Fibroblast of skin of left quadriceps (primary cell): ENCODE measurements around the gene SLC1A2.

ENCODE experiments used
- DNase-seq, 2 experiments: peaks; one replicate each; pipeline ENCODE4 v3.0.0-alpha.2; 2013; ENCODE audit warnings: low read depth in 2 of 2

SLC1A2 gene

DNA sequence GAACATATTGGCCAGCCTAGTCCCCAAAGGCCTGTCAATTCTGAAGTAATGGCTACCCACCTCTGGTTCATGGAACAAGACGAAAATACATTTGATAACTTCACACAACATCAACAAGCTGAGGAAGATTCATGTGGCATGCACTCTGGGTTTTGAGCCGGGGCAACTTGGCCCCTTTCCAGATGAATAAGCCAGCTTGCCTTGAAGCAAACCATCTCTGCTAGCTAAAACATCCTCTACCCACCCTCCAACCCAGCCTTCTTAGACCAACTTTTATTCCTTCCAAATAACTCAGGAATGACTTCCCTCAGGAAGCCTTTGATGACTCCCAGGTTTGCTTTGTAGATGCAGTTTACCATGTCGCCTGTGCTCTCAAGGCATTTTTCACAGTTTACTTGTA lies 94.4 kb downstream of the SLC1A2 start:
- DNase-seq = no peak

DNA sequence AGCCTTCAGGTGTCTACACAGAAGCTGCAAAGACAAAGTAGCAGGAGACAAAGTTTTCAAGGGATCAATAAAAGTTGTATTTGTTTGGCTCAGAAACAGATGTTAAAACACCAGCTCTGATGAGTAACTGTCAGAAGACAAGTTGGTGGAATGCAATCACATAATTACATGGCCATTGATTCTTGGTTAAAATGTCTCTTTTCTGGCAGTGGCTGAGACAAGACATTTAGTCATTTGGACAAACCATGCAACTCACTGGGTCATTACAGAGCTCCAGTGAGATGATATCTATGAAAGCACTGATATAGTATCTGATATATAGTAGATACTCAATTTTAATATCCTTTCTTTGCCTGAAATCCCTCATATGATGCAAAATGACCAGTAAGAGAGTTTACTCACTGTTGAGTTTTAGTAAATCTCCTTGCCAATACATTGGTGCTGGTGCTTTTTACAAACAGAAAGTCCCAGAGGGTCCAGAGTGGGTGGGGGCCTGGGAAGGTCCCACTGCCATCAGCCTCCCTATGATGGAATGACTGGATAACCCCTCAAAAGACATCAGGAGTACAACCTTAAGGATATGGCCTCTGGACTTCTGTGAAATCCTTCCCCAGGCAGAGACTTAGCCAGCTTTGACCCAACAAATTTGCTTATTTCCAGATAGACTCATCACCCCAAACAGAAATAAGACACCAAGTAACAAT lies 95.0 kb downstream of the SLC1A2 start:
- no peak for DNase-seq

DNA sequence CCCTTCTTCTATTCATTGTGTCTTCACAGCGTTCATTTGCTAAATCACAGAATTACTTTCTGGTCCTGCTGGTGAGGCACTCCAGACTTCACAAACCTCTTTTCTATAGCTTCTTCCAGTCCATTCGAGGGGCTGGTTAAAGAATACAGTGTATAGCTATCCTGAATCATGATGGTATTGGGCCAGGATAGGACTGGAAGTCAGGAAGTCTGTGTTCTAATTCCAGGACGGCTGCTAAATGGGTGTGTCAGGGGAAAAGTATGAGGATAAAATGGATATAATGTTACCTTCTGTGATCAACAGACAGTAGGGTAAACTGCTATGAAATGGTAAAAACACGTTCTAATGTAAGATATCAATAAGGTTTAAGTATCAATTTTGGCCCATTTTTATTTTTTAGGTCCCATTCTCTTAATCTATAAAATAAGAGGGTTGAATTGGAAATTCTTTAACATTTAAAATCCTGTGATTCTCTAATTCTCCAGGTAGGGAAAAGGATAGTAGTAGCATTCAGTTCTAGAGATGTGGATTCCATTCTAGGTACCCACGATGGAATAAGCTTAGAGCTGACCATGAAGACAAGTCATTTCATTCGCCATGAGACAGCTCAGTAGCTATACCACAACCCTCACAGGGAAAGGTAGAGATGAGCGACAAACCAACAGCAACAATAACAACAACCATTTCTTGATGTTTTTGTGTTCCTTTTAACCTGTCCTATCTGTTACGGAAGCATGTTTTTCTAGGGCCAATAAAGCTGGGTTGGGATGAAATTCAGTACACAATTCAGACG lies 96.1 kb downstream of the SLC1A2 start:
- no peak for DNase-seq

DNA sequence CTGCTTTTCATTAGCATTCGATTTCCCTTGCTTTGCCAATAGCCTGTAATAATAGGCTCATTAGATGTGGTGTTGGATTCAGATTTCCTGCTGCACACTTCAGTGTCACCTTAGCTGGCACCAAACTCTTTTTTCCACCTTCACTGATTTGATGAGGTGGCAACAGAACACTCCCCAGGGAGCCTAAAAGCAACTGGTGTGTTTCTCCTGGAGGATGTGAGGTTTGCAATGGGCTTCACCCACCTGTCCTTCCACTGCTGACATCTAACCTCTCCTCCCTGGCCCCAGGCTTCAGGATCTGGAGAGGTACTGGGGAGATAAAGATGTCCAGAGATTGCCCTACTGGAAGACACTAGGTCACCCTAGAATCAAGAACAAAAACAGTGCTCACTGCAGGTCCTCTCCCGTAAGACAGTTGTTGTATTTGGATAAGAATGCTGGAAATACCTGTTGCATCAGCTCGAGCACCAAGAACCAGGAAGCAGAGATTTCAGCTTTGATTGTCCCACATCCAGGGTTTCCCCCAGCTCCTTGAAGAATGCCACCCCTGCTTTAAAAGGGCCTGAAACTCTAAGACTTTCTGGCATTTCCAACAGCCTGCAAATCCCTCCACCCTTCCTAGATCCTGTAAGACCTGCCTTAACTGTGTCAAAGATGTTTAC lies 96.9 kb downstream of the SLC1A2 start:
- no peak for DNase-seq

DNA sequence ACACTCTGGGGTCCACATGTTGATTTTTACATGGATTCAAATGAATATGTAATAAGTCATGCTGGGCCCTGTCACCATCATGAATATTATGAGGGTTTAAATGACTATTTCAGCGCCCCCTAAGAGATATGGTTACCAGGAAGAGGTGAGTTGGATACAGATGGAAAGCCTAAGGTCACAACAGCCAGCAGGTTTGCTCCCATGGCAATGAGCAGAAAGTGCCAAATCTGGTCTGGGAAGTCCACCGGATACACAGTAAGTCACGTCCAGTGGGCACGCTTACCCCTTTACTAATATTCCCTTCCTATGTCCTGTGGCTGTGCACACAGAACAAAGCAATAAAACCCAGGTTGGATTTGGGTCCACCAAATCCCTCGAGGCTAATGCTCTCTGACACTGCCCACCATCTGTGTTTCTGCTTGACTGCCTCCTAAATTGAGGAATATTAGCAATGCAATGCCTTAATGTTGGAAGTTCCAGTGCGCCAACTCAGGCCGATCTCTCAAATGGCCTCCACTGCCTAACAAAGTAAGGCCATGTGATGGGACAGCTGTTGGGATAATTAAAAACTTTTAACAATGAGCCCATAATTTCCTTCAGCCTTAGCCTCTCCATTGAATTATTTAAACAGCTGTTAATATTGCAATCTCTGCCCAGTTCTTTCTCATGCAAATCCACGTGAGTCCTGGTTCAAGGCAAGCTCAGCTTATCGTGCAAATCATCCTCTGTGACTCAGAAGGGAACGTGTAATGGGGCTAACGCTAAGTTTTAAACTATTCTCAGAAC lies 97.6 kb downstream of the SLC1A2 start:
- peak; percentile 93 to 95 for DNase-seq

DNA sequence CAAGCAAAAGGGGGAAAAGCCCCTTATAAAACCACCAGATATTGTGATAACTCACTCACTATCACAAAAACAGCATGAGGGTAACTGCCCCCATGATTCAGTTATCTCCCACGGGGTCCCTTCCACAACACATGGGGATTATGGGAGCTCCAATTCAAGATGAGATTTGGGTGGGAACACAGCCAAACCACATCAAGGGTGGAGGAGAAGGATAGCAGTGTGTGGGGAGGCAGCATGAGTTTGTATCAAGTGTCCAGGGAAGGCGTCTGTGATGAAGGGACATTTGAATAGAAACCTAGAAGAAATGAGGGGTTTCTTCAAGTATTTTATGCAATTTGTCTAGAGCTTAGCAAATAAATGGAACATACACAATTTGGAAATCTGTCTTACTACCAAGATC lies 98.2 kb downstream of the SLC1A2 start:
- DNase-seq = no peak

DNA sequence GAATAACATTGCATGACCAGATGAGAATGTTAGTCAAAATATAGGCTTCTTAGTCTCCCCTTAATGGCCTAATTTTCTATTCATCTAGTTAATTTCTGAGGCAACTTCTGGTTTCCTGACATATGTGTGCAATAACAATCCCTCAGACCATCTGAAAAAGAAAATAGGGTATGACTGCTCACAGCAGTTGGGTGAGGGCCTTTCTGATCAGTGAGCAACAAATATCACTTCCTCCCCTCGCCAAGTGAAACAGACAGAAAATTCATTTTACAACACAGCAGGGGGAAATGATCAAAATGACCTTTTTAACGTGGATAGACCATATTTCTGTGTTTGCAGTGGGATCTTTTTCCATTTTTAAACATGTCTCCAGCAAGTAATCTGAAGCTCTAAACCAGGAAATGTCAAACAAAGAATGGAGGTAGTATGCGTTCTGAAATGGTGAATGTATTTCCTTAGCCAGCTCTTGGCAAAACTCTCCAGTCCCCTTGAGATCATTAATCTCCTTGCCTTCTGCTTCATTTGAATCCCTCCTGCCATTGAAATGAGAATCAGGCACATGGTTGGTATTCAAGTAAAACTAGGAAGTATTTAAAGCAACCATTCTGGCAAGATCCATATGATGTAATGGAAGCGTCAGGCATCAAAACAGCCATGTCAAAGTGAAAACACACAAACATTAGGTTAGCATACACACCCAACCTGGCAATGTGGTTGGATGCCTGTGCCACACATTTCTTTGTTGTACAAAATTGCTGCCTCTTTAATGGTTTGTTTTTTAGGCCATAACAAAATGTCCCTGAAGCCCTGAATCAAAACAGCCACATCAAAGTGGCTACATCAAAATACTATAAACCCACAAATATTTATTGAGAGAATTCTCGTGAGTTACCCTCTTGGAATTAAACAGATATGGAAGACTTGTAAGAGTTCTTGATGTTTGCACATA lies 100.1 kb downstream of the SLC1A2 start:
- DNase-seq = no peak

DNA sequence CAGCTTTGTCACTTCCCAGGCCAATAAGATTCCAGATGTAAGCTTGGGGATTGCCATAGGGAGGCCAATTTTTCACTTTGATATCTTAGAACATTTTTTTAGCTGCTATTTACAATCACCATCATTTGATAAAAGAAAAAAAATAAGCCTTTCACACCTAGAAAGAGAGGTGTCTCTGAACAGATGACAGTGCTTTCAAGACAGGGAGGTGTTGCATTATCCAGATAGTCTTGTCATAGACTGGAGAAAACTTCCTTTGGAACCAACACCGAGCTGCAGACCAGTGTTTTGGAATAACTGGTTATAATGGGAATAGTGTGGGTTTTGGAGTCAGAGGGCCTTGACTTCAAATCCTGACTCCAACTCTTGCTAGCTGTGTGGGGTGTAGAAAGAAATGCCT lies 101.0 kb downstream of the SLC1A2 start:
- no peak for DNase-seq

DNA sequence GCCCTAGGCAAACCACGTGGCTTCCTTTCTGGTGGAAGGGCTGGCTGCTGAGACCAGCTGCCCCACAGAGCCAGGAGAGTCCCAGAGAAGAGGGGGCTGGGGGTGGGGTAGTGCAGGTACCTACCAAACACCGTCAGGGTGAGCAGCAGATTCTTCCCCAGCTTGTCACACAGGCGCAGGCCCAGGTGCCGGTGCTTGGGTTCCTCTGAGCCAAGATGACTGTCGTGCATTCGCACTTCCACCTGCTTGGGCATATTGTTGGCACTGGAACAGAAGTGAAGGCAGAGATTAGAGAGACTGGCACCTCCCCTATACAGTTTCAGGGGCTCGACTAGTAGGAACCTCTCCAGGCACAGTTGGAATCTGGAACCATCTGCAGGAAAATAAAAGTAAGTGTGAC lies 102.1 kb downstream of the SLC1A2 start:
- no peak for DNase-seq

DNA sequence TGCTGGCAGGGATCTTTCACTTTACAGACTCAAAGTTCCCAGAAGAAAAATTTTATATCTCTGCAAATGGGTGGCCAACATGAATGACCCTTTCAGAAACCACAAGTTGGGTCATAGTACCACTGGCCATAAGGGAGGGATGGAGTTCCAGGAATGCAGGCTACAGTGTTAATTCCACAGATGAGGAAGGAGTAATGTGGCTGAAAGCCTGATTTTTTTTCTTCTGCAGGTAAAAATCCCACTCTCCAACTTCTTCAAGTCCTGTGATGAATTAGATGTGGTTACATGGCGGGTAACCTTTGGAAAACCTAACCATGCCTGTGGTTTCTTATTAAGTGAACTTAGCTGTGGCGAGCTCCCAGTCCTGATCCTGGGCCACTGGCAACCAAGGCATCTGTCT lies 103.2 kb downstream of the SLC1A2 start:
- DNase-seq = no peak

DNA sequence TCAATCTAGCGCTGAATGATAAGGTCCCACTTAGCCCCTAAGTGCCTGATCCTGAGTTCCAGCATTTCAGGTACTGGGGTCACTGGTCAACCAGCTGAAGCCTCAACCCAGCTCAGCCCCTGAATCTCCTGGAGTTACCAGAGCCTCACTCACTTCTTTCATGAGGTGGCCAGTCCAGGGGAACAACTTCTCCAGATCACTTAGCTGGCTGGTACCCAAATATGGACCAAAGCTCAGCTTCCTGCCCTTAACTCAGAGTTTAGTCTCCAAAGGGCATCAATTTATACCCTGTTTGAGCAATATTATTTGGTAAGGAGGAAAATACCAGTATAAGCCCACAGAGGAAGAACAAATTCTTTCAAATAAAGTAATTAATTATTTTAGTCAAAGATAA lies 105.6 kb downstream of the SLC1A2 start:
- no peak for DNase-seq

DNA sequence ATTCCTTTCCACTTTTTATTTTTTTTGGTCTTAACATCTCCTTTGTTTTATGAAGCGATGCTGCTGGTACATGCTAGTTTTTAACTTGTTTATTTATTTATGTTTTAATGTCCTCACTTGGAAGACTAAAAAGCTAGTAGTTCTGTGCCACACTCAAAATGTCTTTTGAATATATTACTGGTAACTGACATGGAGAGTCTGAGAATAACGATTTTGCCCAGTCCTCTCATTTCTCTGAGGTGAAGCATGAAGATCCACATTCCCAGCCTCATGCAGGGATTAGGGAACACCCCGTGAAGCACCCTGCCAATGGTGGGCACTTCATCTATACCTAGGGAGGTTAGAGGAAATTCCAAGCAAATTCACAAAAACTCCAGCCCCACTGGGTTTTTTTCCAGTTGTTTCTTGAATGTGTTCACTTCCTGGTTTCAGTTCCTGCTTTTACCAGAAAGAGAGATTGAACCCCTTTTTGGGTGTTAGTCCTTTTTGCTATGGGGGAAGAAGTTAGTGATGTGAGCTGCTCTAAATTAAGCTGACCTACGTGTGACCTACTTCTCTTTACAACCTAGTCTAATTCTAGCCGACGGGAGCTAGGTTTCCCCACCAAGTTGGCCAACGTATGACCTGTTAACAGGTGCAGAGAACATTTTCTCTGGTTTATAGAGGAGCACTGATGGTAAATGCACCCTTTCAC lies 106.1 kb downstream of the SLC1A2 start:
- DNase-seq = no peak

DNA sequence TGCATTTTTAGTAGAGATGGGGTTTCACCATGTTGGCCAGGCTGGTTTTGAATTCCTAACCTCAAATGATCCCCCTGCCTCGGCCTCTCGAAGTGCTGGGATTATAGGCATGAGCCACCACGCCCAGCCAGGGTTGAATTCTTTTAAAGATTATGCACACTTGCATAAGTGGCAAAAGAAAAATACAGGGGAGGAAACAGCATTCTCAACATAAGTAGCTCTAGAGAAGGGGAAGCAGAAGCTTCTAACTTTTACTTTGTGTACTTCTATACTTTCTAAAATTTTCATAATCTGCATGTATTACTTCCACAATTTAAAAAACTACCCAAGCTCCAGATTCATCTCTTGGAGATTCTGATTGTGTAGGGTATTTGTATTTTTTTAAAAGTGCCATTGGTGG lies 108.0 kb downstream of the SLC1A2 start:
- no peak for DNase-seq

DNA sequence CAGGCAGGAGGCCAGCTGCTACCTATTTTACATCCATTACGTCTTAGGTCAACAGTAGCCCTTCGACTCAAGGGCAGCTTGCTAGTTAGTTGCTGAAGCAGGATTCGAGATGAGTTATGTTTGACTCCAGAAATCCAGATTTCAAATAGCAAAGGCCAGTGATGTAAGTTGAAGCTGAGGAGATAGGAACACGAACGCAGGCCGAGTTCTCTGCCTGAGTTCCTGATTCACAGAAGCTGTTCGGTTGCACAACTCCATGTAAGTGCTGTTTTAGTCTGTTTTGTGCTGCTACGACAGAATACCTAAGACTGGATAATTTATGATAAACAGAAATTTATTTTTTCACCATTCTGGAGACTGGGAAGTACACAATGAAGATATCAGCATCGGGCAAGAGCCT lies 111.2 kb downstream of the SLC1A2 start:
- no peak for DNase-seq

DNA sequence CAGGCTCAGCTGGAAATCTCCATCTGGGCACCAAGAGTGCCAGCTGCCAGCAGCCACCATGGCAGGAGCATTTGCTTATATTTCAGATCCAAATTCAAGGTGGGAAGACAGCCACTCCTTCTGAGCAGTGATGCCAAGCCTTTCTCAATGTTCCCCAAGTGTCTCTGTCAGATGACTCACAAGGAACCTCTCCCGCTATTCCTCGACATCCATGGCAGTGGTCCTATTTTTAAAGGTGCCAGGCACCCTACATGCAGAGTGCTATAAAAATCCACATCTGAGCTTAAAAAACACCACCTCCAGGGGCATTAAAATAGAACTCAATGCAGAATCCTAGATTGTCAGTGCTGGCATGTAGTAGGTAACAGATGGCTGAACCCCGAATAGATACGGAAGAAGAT lies 112.1 kb downstream of the SLC1A2 start:
- no peak for DNase-seq

DNA sequence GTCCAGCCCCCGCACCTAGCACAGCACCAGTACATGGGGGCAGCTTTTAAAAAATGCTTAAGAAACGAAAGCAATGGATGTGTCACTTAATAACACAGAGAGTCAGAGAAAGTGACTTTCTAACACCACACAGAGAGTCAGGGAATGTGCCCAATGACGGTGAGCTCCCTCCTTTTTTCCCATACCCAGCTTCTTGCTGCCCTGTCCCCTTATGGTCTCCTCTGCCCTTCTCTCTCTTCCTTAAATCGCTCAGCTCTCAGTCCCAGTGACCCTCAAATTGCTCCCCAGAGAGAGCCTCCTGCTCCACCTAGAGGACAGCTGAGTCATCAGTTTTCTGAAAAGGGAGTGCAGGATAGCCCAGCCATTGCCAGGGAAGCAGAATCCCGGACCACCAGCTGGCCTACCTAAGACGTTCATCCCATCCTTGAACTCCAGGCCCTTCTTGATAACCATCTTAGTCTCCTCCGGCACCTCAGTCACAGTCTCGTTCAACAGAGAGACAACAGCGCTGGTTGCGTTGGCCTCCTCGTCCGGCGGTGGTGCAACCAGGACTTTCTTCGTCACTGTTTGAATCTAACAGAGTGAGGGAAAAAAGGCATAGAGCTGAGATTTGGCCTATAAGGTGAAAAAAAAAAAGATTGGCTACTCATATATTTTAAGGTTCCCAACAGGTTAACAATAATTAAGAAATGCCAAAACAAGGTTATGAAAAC lies 113.5 kb downstream of the SLC1A2 start:
- peak in 1 of 2 experiments; percentile 26 for DNase-seq

DNA sequence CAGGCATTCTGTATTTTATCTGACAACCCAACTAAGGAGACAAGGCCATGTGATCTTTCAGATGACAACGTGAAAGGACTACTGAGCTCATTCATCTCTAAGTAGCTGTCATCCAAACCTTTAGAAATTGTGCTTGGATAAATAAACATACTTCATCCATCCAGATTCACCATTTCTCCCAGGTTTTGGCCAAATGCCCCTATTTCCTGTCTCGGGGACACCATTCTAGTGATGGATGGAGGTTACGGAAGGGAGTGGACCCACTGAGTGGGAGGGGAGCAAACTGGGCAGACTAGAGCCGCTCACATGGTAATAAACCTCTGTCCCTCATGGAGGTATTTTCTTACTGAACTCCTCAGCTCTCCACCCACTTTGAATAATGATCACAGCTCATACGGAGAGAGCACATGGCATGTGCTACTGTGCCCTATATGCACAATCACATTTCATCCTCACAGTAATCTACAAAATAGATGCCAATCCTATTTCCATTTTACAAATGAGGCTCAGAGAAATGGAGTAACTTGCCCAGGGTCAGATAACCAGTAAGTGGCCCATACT lies 114.4 kb downstream of the SLC1A2 start:
- DNase-seq = no peak

DNA sequence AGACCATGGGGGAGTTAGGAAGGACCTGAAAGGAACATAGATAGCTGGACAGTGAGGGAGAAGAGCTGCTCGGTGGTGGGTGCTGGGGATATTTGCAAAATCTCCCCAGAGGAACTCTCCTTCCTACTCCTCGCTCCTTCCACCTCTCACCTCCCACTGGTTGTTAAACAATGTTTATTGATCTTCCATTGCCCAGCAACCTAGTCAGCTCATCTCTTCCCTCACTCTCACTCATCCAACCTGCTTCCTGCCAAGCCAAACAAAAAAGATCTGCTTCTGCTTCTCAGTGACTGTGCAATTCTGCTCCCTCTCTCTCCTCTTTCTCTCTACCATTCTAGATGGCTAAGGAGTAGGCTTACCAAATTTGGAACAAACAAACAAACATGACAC lies 115.0 kb downstream of the SLC1A2 start:
- no peak for DNase-seq

DNA sequence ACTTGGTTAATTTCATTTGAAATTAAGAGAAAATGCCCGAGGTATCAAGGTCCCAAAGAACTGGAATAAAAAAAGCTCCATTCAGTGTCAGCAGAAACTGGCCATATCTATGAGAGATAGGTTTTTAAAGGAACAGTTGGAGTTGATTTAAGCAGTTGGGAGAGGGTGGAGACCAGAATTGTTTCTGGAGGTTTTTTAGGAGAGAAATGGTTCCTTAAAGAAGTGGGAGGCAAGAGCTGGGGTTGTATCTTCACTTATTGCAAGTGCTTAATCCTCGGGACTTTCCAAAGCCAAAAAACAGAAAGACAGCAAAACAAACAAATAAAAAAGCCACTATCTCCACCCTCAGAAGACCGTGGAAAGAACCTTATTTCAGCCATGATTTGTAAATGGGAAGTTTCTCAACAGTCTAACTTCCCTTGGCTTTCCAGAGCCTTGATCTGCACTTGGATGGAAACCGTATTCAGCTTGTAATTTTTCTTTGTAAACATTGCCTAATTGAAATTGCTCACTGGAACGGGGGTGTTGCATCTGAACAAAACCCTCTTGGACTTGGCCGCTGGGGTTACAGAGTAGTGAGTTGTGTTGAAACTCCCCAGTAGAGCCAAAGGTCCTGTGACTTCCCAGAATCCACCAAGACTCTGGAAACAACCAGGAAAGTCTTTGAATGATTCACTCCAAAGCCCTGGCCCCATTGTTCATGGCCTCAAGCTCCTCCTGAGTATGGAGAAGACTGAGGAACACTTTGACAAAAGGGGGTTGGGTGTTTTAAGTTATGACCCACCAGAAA lies 115.6 kb downstream of the SLC1A2 start:
- no peak for DNase-seq
